HepG2 (cell line): ENCODE data around the gene NAT10. TPM values are rescaled to one million over a fixed set of nuclear protein-coding genes. Genes with fewer than 3 reads are reported as not detected.

Experiments
- ATF4 ChIP-seq, 2 experiments: fragments of 450-650 bp in 1 of 2; sonication (generic) in 1 of 2; formaldehyde crosslinking; IDR thresholded peaks; 2 replicates each; pipeline versions ENCODE4 v1.5.0 to v1.8.0; 2020 to 2022; ENCODE audit warnings: mild to moderate bottlenecking in 1 of 2, missing genetic modification reagents in 1 of 2
- CBX1 ChIP-seq: IDR thresholded peaks from one replicate; pipeline ENCODE4 v1.6.1; 2016; ENCODE audit warnings: antibody characterized with exemption, low read depth
- CEBPG ChIP-seq: IDR thresholded peaks from 2 replicates; pipeline ENCODE4 v1.6.1; 2016
- EZH2 ChIP-seq: conservative IDR thresholded peaks from 2 replicates; pipeline ENCODE4 v1.6.1; 2012; ENCODE audit warnings: mild to moderate bottlenecking, low read depth, low read length, moderate library complexity
- FOXO1 ChIP-seq: sonication (generic); formaldehyde crosslinking; IDR thresholded peaks from 2 replicates; pipeline ENCODE4 v1.4.0; 2020; ENCODE audit warnings: missing genetic modification reagents
- GMEB1 ChIP-seq: sonication (generic); formaldehyde crosslinking; IDR thresholded peaks from 2 replicates; pipeline ENCODE4 v1.5.1; 2020; ENCODE audit warnings: missing genetic modification reagents, mild to moderate bottlenecking, borderline replicate concordance
- HMGA1 ChIP-seq: sonication (generic); formaldehyde crosslinking; conservative IDR thresholded peaks from 2 replicates; pipeline ENCODE4 v1.4.0; 2020; ENCODE audit warnings: missing genetic modification reagents
- MTF2 ChIP-seq: sonication (generic); formaldehyde crosslinking; IDR thresholded peaks from 2 replicates; pipeline ENCODE4 v1.5.0; 2020; ENCODE audit warnings: missing genetic modification reagents, borderline replicate concordance
- RARG ChIP-seq: sonication (generic); formaldehyde crosslinking; IDR thresholded peaks from 2 replicates; pipeline ENCODE4 v1.4.0; 2020; ENCODE audit warnings: low read depth, mild to moderate bottlenecking, missing genetic modification reagents
- RELA ChIP-seq: sonication (generic); formaldehyde crosslinking; IDR thresholded peaks from 2 replicates; pipeline ENCODE4 v1.4.0; 2020; ENCODE audit warnings: missing genetic modification reagents
- WIZ ChIP-seq: sonication (generic); formaldehyde crosslinking; IDR thresholded peaks from 2 replicates; pipeline ENCODE4 v1.5.1; 2020; ENCODE audit warnings: mild to moderate bottlenecking, missing genetic modification reagents
- ZBTB10 ChIP-seq: sonication (generic); formaldehyde crosslinking; IDR thresholded peaks from 2 replicates; pipeline ENCODE4 v1.4.0; 2020; ENCODE audit warnings: missing genetic modification reagents, borderline replicate concordance
- ZNF230 ChIP-seq: sonication (generic); formaldehyde crosslinking; IDR thresholded peaks from 2 replicates; pipeline ENCODE4 v1.4.0; 2020; ENCODE audit warnings: mild to moderate bottlenecking, missing genetic modification reagents
- ZNF30 ChIP-seq: sonication (generic); formaldehyde crosslinking; IDR thresholded peaks from 2 replicates; pipeline ENCODE4 v1.5.0; 2020; ENCODE audit warnings: mild to moderate bottlenecking, missing genetic modification reagents
- ZNF552 ChIP-seq: sonication (generic); formaldehyde crosslinking; IDR thresholded peaks from 2 replicates; pipeline ENCODE4 v1.9.0; 2022; ENCODE audit warnings: missing genetic modification reagents, mild to moderate bottlenecking, borderline replicate concordance
- ZNF597 ChIP-seq: sonication (generic); formaldehyde crosslinking; IDR thresholded peaks from 2 replicates; pipeline ENCODE4 v1.5.0; 2020; ENCODE audit warnings: missing genetic modification reagents
- ZNF609 ChIP-seq: sonication (generic); formaldehyde crosslinking; IDR thresholded peaks from 2 replicates; pipeline ENCODE4 v1.4.0; 2020; ENCODE audit warnings: mild to moderate bottlenecking, missing genetic modification reagents, borderline replicate concordance
- ZNF737 ChIP-seq: sonication (generic); formaldehyde crosslinking; IDR thresholded peaks from 2 replicates; pipeline ENCODE4 v1.5.0; 2020; ENCODE audit warnings: missing genetic modification reagents, mild to moderate bottlenecking, borderline replicate concordance
- ZNF816 ChIP-seq: sonication (generic); formaldehyde crosslinking; IDR thresholded peaks from 2 replicates; pipeline ENCODE4 v1.8.0; 2022; ENCODE audit warnings: missing genetic modification reagents, mild to moderate bottlenecking, borderline replicate concordance
- polyA plus RNA-seq, 8 experiments: library from polyadenylated mRNA; depleted of rRNA in 3 of 8; stranded (reverse) in 7 of 8; unstranded in 1 of 8; fragments of >200 nt; fragmentation: Illumina TruSeq in 4 of 8; extraction: Trizol in 4 of 8; gene quantifications; 2 replicates each; pipeline versions ENCODE4 v1.2.1 to v1.2.3, GENCODE V29; 2011 to 2016; ENCODE audit warnings: low read depth in 4 of 8, missing spikeins in 1 of 8, mixed read lengths in 1 of 8; ENCODE audit not compliant: insufficient read depth in 1 of 8
- total RNA-seq, 5 experiments: library from RNA; depleted of rRNA; stranded (reverse); fragments of >200 nt; fragmentation: Illumina TruSeq; extraction: Trizol; gene quantifications; 2 replicates each; pipeline ENCODE4 v1.2.3, GENCODE V29; 2016; ENCODE audit warnings: low read depth in 1 of 5

The NAT10 gene
- total and polyA plus RNA-seq, 2 of the 13 experiments (the other 11 are each of a cell fraction or from before 2014, with no cell fraction given), result 33.9 to 51.9 TPM

- no peak; the same call in 1 of the 2 replicates for TF ChIP-seq ZNF609
- TF ChIP-seq RARG (CRISPR knock-in tag), result no peak
- TF ChIP-seq RELA (CRISPR knock-in tag), result no peak
- no peak for TF ChIP-seq ZNF816
- no peak for TF ChIP-seq MTF2 (CRISPR knock-in tag)
- TF ChIP-seq WIZ, result no peak
- TF ChIP-seq ZBTB10 (CRISPR knock-in tag), result no peak
- TF ChIP-seq FOXO1 (CRISPR knock-in tag), result peak; percentile 62
- TF ChIP-seq ZNF230, result no peak
- no peak for TF ChIP-seq ATF4 (CRISPR knock-in tag; IDR thresholded peaks at IDR 0.05)
- no peak for TF ChIP-seq CBX1
- TF ChIP-seq HMGA1 (CRISPR knock-in tag), result no peak
- TF ChIP-seq GMEB1 (CRISPR knock-in tag), result peak; percentile 42; the same call in 1 of the 2 replicates
- TF ChIP-seq CEBPG (CRISPR knock-in tag), result 0 out of 2 replicates have a peak, but pooled peaks have one; percentile 23
- no peak for TF ChIP-seq ZNF552 (CRISPR knock-in tag)
- no peak for TF ChIP-seq EZH2
- no peak for TF ChIP-seq ZNF737 (CRISPR knock-in tag)
- no peak for TF ChIP-seq ZNF30 (CRISPR knock-in tag)
- TF ChIP-seq ZNF597, result no peak
Measured at GRCh38 chr11:34174412-34175041, 69.1 kb downstream of the NAT10 start (continued).
